GM19240 (cell line): ENCODE results near the gene ADAMTSL1.

Experiments used
- DNase-seq: peaks from one replicate; pipeline ENCODE4 v3.0.0; 2011; ENCODE audit warnings: low spot score; ENCODE audit not compliant: insufficient read length

ADAMTSL1 gene

DNA sequence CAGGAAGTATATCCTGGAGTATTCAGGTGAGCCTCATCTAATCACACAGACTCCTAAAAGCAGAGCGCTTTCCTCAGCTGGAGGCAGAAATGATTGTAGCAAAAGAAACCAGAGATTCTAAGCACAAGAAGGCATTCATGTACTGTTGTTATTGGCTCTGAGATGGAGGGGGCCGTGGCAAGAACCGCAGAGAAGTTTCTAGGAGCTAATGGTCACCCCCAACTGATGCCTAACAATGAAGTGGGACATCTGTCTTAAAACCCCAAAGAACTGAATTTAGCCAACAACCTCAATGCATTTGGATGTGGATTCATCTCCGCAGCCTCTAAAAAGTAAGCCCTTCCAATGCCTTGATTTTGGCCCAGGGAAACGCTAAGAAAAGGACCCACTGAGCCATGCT is 76.3 kb downstream of the ADAMTSL1 start:
- no peak for DNase-seq

DNA sequence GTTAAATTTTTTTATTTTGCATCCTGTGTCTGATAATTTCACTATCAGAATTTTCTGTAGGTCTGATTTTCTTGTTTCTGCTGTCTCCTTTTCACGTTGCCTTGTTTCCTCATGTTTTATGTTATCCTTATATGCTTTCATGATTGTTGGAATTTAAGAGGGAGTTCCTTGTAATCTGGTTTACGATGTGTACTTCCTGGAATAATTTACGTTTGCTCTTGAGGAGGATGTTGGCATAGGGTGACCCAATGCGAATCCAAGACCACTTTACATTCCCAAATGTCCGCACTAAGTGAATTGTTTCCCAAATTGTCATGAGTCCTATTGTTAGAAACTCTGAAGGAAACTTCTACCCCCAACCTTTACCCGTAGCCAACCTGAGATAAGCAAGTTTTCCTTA is 80.3 kb downstream of the ADAMTSL1 start:
- no peak for DNase-seq

DNA sequence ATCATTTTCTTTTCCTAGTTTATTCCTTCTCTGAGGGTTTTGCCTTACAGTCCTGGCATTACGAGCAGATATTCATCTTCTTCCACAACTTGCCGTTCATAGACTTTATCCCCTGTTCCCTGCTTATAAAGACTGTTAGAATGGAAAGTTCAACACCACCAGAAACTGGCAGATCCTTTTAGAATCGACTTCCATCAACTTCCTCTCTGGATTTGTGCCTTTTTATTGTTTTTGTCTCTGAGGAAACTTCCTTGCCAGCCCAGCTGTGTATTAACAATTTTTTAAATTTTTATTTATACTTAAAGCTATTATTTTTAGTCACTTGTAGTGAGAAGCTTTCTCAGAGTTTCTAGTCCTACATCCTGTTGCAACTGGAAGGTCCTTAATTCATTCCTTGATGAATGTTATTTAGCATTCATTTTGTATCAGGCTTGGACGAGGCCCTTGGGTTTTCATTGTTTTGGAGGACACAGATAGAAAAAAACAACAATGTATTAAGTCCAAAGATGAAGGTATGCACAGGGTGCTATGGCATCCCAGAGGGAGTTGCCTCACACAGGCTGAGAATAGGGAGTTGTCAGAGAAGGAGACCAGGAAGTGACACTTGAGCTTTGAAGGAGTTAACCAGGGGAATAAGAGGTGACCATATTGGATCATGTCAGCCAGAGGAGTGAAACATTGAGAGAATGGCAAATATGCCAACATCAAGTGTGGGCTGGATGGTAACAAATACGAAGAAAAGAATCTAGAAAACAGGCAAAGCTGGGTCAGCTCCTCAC is 81.3 kb downstream of the ADAMTSL1 start:
- DNase-seq: no peak

DNA sequence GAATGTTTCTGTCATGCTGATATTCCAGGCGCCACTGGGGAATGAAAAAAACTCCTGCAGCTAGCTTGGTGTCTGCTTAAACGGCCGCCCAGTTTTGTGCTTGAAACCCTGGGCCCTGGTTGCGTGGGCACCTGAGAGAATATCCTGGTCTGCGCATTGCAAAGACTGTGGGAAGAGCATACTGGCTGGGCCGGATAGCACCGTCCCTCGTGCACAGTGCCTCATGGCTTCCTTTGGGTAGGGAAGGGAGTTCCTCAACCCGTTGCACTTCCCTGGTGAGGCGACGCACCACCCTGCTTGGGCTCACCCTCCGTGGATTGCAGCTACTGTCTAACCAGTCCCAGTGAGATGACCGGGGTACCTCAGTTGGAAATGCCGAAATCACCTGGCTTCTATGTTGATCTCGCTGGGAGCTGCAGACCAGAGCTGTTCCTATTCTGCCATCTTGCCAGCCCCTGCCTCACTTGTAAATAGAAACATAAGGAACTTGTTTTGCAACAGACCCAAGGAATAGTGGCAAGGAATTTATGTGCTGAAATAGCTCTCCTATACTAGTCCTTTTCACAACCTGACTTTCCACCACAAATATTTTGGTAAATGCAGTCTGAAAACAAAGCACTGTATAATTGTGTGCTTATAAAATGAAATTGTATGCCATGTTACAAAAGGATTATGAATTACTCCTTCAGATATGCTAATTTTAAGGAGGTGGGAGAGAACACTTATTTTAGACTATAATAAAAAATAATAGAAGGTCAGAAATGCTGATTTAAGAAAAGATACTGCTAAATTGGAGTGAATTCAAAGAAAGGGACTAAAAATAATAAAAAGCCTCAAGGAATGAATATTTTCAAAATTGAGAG is 90.3 kb downstream of the ADAMTSL1 start:
- no peak for DNase-seq

DNA sequence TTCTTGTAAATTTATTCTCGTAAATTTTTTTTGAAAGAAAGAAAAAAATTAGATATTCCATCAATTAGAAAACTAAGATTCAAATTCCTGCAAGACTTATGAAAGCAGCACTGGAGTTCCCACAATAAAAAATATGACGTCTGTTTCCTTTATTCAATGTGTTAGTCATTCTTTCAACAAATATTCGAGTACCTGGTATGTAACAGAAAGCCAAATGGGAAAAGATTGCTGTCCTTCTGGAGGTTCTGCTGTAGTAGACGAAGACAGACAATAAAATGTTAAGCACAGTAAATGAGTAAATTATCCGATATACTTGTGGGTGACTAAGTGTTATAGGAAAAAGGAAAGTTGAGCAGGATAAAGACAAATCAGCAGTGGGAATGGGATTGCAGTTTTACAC is 92.2 kb downstream of the ADAMTSL1 start:
- DNase-seq: no peak

DNA sequence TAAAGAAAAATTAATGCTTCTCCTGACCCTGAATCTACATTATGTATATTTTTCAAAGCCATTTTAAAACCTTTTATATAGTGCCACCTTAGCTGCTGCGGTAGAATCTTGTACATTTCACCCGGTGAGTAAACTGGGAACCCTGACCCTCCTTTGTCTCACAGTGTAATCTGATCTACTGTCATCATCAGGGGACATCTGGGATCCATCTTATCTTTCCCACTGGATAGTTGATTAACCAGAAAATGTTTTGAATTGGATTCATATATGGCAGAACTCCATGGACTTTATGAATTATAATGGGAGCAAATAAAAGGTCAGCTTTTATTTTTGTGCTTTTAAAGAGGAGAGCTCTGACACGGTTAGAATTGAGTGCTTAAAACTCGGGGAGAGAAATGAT is 95.0 kb downstream of the ADAMTSL1 start:
- no peak for DNase-seq

DNA sequence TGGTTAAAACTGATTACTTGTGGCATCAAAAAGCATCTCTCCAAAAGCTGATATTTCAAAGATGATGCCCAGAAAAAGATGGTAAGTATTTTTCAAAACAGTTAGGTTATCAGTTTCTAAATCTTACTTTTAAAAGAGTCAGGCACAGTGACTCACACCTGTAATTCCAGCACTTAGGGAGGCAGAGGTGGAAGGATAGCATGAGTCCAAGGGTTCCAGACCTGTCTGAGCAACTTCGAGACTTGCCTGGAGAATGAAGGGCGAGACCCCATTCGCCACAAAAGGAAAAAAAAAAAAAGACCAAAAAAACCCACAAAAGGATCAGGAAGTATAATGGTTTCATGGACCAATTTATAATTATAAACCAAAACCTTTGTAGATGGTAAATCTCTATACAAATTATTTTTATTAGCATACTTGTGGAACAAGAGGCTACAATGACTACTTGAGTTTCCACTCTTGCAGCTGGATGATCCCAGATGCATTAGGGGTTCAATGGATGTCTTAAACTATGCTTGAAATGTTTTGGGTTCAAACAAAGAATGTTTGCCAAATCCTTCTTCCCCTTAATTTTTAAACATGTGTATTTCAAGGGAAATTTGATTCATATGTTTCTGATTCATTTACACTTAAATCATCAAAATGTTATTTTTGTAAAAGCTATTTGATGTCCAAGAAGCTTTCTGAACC is 96.1 kb downstream of the ADAMTSL1 start:
- no peak for DNase-seq

DNA sequence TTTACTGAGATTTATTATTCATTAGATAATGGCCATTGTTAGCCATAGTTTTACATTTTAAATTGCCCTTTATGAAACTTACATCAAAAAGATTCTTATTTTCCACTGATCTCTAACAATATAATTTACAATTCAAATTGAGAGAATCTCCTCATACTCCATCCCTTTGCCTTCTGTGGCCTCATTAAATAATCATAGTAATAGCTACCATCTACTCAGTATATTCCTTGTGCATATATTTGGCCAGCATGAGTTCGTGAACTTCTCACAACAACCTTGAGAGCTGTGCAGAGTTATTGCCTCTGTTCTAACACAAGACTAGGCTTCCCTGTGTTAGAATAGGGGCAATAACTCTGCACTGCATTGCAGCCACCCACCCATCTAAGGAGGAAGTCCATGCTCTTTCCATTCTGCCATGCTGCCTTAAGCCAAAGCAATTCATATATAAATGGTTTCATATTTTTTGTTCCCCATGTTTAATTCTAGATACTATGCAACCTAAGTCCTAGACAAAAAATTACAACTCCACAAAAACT is 99.1 kb downstream of the ADAMTSL1 start:
- no peak for DNase-seq

DNA sequence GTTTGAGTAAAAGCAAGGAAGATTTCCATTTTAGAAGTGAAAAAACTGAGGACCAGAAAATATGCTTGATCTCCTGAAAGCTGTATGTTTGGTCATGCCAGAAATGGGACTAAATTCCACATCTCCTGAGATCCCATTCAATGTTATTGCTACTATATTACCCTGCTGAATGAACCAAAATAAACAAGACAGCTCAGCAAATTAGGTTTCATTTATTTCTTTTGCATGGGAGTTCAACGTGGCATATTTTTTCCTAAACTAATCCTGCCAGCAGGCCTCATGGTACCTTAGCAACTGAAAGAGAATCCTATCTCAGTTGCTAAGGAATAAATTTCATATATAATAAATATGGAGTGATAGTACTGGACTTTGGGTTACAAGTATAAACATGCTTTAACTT is 101.7 kb downstream of the ADAMTSL1 start:
- no peak for DNase-seq

DNA sequence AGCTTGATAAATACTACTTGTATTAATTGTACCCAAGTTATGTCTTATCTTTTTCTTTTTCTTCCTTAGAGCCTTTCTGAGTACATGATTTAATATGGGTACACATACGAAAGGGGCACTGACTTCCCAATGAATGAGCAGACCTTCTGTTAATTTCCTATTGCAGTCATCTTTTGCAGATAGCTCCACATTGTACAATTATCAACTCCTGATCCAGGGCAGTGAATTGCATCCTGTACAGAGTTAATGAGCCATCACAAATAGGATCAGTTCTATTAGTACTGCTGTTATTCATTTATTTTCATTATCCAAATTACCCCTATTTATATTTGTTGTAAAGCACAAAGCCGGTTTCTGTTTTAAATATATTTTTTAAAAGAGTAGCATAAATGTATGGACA is 105.6 kb downstream of the ADAMTSL1 start:
- no peak for DNase-seq

DNA sequence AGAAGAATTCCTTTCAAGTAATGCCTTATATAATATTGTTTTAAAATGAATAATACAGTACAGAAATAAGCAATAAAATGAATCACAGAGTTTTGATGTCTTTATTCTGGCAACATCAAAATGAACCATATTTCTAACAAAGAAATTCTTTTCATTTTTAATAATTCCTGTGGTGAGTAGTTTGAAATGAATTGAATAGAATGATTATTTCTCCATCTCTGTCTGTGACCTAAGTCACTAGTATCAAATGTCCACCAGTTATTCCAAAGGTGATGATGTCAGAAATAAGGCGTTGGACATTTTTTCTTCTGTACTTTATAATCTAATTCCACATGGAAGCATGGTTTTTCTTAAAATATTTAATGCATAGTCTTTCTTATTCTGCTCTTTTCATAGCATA is 106.2 kb downstream of the ADAMTSL1 start:
- DNase-seq: no peak

DNA sequence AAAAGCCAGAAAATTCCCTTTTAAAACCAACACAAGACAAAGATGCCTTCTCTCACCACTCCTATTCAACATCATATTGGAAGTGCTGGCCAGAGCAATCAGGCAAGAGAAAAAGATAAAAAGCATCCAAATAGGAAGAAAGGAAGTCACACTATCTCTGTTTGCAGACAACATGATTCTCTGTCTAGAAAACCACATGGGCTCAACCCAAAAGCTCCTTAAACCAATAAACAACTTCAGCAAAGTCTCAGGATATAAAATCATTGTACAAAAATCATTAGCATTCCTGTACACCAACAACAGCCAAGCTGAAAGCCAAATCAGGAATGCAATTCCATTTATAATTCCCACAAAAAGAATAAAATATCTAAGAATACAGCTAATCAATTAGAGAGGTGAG is 112.0 kb downstream of the ADAMTSL1 start:
- no peak for DNase-seq

DNA sequence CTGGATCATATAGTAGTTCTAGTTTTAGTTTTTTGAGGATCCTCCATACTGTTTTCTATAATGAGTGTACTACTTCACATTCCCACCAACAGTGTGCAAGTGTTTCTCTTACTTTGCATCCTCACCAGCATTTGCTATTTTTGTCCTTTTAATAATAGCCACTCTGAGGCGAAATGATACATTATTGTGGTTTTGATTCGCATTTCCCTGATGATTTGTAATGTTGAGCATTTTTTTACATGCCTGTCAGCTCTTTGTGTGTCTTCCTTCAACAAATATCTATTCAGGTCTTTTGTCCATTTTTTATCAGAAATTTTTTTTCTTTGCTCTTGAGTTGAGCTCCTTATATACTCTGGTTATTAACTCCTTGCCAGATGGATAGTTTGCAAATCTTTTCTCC is 114.0 kb downstream of the ADAMTSL1 start:
- DNase-seq: no peak

DNA sequence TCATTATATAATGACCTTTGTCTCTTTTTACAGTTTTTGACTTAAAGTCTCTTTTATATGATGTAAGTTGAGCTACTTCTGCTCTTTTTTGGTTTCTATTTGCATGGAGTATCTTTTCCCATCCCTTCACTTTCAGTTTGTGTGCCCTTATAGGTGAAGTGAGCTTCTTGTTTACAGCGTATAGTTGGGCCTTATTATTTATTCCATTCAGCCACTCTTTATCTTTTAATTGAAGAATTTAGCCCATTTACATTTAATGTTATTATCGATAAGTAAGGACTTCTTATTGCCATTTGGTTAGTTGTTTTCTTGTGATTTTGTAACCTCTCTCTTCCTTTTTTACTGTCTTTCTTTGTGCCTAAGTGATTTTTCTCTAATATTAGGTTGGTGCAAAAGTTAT is 117.3 kb downstream of the ADAMTSL1 start:
- DNase-seq: no peak

DNA sequence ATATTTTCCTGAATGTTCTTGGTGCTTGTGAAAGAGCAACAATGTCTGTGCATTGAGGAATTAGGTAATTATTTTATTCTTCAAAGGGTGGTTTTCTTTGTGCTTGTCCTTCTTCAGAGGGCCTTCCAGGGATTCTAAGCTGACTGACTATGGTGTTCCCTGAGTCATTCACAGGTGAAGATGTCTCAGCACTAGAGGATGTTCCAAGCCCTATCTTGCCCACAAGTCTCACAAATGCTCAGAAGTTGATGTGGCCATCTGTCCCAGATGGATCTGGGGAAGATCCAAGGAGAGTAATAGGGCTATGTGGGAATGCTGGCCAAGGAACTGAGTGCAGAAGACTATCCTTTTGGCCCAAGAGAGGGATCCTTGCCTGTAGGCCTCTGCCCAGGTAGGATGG is 120.9 kb downstream of the ADAMTSL1 start:
- DNase-seq: no peak

DNA sequence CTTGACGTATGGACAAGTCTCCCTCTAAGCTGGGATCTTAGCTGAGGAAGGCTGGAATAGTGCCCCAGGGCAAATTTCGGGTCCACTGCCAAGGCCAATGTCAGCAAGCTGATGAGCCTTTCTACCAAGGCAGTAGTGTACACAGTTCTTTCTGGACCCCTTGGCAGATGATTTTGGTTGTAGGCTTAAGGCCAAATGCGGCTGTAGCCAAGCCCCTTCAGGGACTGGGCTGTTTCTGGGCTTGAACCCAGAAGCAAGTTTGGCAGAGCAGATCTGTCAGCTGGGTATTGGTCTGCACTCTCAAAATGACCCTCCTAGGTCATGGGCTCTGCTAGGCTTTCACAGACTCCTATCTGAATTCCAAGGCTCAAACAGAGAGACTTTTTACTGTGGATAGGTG is 121.6 kb downstream of the ADAMTSL1 start:
- no peak for DNase-seq

DNA sequence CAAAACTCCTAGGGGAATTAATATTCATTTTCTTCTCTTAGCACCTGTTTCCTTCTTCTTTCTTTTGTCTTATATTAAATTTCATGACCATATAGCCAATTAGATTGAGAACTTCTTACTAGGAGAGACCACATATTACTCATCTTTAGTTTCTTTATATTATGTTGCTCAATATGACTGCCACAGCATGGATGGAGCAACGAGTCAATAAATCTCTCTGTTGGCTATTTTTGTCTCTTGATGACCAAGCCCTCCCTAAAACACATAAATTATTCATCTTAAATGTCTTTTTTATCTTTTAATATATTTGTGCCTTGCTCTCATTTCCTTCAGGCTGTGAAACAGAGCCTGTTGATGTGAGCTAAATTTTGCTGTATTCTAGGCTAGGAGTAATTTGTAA is 123.0 kb downstream of the ADAMTSL1 start:
- no peak for DNase-seq

DNA sequence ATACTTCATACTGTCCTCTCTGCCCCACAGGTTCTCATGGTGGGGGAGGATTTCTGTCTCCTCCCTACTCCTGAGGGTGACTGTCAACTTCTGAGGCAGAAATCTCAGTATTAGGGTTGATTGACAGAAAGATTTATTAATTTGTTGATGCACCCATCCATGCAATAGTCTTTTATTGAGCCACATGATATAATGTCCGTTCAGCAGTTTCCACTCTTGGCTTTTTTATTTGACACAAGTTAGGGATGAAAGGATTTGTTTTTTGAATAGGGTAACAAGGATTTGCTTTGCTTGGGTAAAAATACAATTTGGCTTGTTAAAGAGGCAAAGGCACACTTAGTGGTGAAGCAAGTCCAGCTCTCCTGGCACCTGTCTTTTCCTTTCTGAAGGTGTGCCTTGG is 125.0 kb downstream of the ADAMTSL1 start:
- no peak for DNase-seq

DNA sequence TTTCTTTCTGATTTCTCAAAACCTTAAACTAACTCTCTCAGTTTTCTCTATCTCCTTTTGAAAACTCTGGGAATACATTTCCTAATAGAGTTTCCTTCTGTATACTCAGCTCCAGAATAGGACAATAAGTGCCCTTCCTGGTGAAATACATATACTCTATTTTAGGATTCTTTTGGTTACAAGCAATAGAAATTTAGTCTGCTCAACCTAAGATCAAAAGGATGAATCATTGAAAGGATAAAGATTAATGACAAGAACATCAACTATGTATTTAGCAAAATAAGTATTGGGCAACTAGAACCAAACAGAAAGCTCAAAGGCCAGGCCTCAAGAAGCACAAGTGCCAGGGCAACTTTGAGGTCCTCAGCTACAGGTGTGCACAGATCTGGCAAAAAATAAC is 127.1 kb downstream of the ADAMTSL1 start:
- DNase-seq: no peak

DNA sequence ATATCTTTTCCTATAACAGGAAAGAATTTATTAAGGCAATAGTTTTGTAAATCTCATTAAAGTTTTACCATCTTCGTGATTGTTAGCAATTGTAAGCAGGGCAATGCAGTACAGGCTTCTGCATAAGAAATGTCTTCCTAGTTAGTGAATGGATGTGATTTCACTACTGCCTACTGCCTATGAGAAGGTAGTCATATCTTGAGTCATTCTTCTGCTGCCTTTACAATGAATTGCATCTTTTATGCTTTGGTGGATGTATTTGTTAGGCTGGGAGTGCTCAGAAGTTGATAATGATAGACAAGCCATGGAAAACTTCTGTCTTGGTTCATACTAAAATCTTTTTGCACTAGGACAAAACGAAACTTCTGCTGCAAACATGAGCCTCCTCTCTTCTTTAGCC is 128.0 kb downstream of the ADAMTSL1 start:
- DNase-seq: no peak

DNA sequence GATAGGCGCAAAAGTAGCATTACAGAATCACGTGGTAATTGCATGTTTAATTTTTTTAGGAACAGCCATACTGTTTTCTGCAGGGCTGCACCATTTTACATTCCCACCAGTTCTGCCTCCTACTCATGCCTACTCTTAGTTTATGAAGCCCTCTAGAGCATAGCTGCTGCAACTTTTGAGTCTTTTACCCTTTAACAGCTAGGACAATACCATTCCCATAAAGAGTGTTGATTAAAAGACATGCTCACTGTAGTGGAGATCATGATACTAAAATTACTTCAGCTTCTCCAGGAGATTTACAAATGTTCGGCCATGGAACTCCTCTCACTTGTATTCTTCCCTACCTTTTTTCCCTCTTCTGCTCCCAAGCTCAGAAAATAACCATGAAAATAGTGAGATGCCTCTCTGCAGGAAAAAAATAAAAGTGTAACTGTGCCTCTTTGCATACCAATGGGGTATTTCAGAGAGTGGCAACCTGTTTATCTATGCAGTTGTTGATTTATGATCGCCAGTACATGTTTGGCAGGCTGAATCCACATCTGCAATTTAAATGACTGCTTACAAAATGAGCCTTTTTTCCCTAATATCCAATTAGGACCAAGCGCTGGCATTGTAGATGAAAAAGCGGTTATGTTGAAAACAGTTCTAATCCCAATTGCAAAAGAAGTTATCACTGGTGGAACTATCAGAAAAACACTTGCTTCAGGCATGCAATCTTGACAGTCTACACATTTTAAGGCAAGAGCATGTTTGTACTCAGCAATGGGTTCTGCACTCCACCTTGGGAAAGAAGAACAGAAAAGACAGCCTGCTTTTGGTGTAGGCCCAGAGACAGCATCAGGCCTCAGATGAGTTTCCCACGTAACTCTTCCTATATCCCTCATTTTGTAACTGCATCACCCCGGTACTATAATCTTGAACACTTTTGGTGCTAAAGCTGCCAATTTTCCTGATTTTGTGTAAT is 131.1 kb downstream of the ADAMTSL1 start:
- DNase-seq: no peak
